GM12878 (cell line): ENCODE data around the gene SLC37A2. TPM values are rescaled to one million over a fixed set of nuclear protein-coding genes. Genes with fewer than 3 reads are reported as not detected.
A peak's percentile ranks its signal among the peaks of the same experiment; 100 is the strongest.

Experiments
- ATAC-seq: fragments of 200-7000 bp; cut with Tn5 transposase; 3 replicates; pipeline ENCODE4 v1.9.1; 2020; ENCODE audit warnings: mild to moderate bottlenecking, moderate library complexity
- BruUV-seq: library from RNA; stranded (reverse); fragments of 400-500 nt; replicated peaks from 2 replicates; lab custom pipeline; 2021; lab: Mats Ljungman, UMichigan
- CTCF ChIA-PET: fragments of 300-600 bp; sonication (Branson Sonifier 250); formaldehyde crosslinking; extraction: SDS; loops from one replicate; lab custom pipeline; 2021; ENCODE audit warnings: inconsistent platforms; lab: Yijun Ruan, JAX
- POLR2A ChIA-PET: fragments of 350-600 bp; formaldehyde crosslinking; extraction: SDS; loops from one replicate; lab custom pipeline; 2021; ENCODE audit warnings: inconsistent platforms; lab: Charles Lee
- RAD21 ChIA-PET: fragments of 300-600 bp; sonication (Branson Sonifier 250); formaldehyde crosslinking; loops from one replicate; lab custom pipeline; 2023; ENCODE audit warnings: antibody characterized with exemption; ENCODE audit not compliant: unreplicated experiment; lab: Charles Lee
- SMC1A ChIA-PET: fragments of 300-600 bp; sonication (Branson Sonifier 250); formaldehyde crosslinking; loops from one replicate; lab custom pipeline; 2023; ENCODE audit not compliant: unreplicated experiment, uncharacterized antibody; lab: Charles Lee
- DNase-seq: peaks from one replicate; pipeline ENCODE4 v3.0.0-alpha.2; 2011; ENCODE audit warnings: low read depth, low spot score
- FAIRE-seq: peaks from 3 replicates; lab custom pipeline; 2011; peaks lifted over from hg19 to GRCh38; lab: Jason Lieb, UNC
- H2AFZ ChIP-seq: 2 replicates; pipeline ENCODE4 v1.6.0; 2011; ENCODE audit warnings: low read depth, low read length, control low read depth; ENCODE audit not compliant: control insufficient read depth
- H3K27ac ChIP-seq: 2 replicates; pipeline ENCODE4 v1.5.1; 2011; ENCODE audit warnings: control low read depth; ENCODE audit not compliant: control insufficient read depth, insufficient read depth
- H3K27me3 ChIP-seq, 2 experiments: replicated peaks in 1 of 2; 2 replicates each; pipeline versions ENCODE4 v1.6.0 to v1.6.1; 2011; ENCODE audit warnings: low read length in 1 of 2; ENCODE audit not compliant: control insufficient read depth in 2 of 2, insufficient read depth in 2 of 2
- H3K36me3 ChIP-seq, 2 experiments: 2 replicates each; pipeline ENCODE4 v1.5.1; 2011; ENCODE audit warnings: low read length in 1 of 2; ENCODE audit not compliant: control insufficient read depth in 2 of 2, insufficient read depth in 2 of 2
- H3K4me1 ChIP-seq: 2 replicates; pipeline ENCODE4 v1.6.1; 2011; ENCODE audit warnings: mild to moderate bottlenecking, low read length, moderate library complexity, mixed read lengths; ENCODE audit not compliant: control insufficient read depth, insufficient read depth
- H3K4me2 ChIP-seq: 2 replicates; pipeline ENCODE4 v1.6.0; 2011; ENCODE audit warnings: control low read depth; ENCODE audit not compliant: control insufficient read depth, insufficient read depth
- H3K4me3 ChIP-seq: fragments of 200-600 bp; sonication (generic); 2 replicates; pipeline ENCODE4 v1.5.1; 2016
- H3K79me2 ChIP-seq: 2 replicates; pipeline ENCODE4 v1.6.0; 2011; ENCODE audit warnings: low read length; ENCODE audit not compliant: control insufficient read depth, insufficient read depth
- H3K9ac ChIP-seq: 2 replicates; pipeline ENCODE4 v1.8.0; 2011; ENCODE audit warnings: low read length, control low read depth, mixed read lengths; ENCODE audit not compliant: control insufficient read depth, insufficient read depth
- H3K9me3 ChIP-seq: replicated peaks from 3 replicates; pipeline ENCODE4 v1.5.1; 2011; ENCODE audit warnings: mild to moderate bottlenecking, low read length; ENCODE audit not compliant: control insufficient read depth, insufficient read depth
- H4K20me1 ChIP-seq: 2 replicates; pipeline ENCODE4 v1.6.0; 2011; ENCODE audit not compliant: control insufficient read depth, insufficient read depth
- E4F1 ChIP-seq: fragments of 450-650 bp; IDR thresholded peaks from 2 replicates; pipeline ENCODE4 v1.6.1; 2018; ENCODE audit warnings: borderline replicate concordance, mild to moderate bottlenecking; ENCODE audit not compliant: partially characterized antibody
- EED ChIP-seq: sonication (generic); IDR thresholded peaks from 2 replicates; pipeline ENCODE4 v1.6.1; 2016; ENCODE audit warnings: antibody characterized with exemption, low read depth
- EP300 ChIP-seq, 2 experiments: fragments of 150-350 bp in 1 of 2; IDR thresholded peaks; 2 replicates each; pipeline ENCODE4 v1.6.1; 2011 to 2012; ENCODE audit warnings: low read depth in 2 of 2, low read length in 2 of 2, borderline replicate concordance in 1 of 2, improper control_type of control experiment in 1 of 2, inconsistent platforms in 1 of 2; ENCODE audit not compliant: control insufficient read depth in 1 of 2
- MLLT1 ChIP-seq: fragments of 450-650 bp; IDR thresholded peaks from 2 replicates; pipeline ENCODE4 v1.6.1; 2016; ENCODE audit warnings: mild to moderate bottlenecking
- NR2F1 ChIP-seq: fragments of 450-650 bp; conservative IDR thresholded peaks from 2 replicates; pipeline ENCODE4 v1.6.1; 2017; ENCODE audit warnings: mild to moderate bottlenecking
- SIN3A ChIP-seq: IDR thresholded peaks from 2 replicates; pipeline ENCODE4 v1.6.1; 2012; ENCODE audit warnings: low read depth, low read length, improper control_type of control experiment
- ZNF592 ChIP-seq: fragments of 450-650 bp; IDR thresholded peaks from 2 replicates; pipeline ENCODE4 v1.6.1; 2017; ENCODE audit warnings: mild to moderate bottlenecking, moderate library complexity
- WGBS: methylation state at CpG from one replicate; pipeline ENCODE4 v1.1.6; 2016; ENCODE audit warnings: low lambda C conversion rate; ENCODE audit not compliant: insufficient replicate concordance, insufficient coverage; ENCODE audit errors: missing lambda C conversion rate; 5-methylcytosine and 5-hydroxymethylcytosine counted together
- in situ Hi-C: fragments of 300-500 bp; cut with MboI; formaldehyde crosslinking; loops from 9 replicates; pipeline ENCODE4 v1.14.3; 2018; ENCODE audit warnings: mixed read lengths
- intact Hi-C: fragments of 100-400 bp; cut with micrococcal nuclease; formaldehyde crosslinking; loops from one replicate; pipeline ENCODE4 v1.14.2; 2022; ENCODE audit not compliant: unreplicated experiment
- polyA plus RNA-seq, 11 experiments: library from polyadenylated mRNA; depleted of rRNA in 4 of 11; unstranded in 6 of 11; stranded (reverse) in 5 of 11; fragments of >200 nt; fragmentation: Nextera tagmentation in 4 of 11; fragmentation: Illumina TruSeq in 1 of 11; extraction: Ambion mirVana in 4 of 11; extraction: Trizol in 1 of 11; gene quantifications; 1 replicate in 1 of 11; 2 replicates in 10 of 11; pipeline versions ENCODE4 v1.2.1 to v1.2.3, GENCODE V29; 2011 to 2016; ENCODE audit warnings: inconsistent platforms in 2 of 11, missing spikeins in 2 of 11, low read depth in 1 of 11
- total RNA-seq, 4 experiments: library from RNA; depleted of rRNA in 3 of 4; stranded (reverse); fragments of >200 nt in 3 of 4; fragmentation: Illumina TruSeq in 1 of 4; extraction: Trizol in 1 of 4; gene quantifications; 2 replicates each; pipeline versions ENCODE4 v1.2.1 to v1.2.3, GENCODE V29; 2013 to 2021

SLC37A2 gene
- total and polyA plus RNA-seq, 10 of the 15 experiments (the other 5 are each of a cell fraction or from before 2014, with no cell fraction given): 0.26 to 9.8 (median 2.0) TPM

GRCh38 chr11:125124618-125124992 lies 61.5 kb downstream of the SLC37A2 start:
- whole genome bisulfite sequencing: 77% methylated on average over 4 of the region's 4 CpGs
- SMC1A ChIA-PET: interaction anchor here (0.9 to 3.7 kb wide), 17 partner anchors 9 to 1162 kb away, joined by 3 to 29 read pairs (median 4); partner anchors contain the start of genes CCDC15, SLC37A2 and TMEM218
- no peak for DNase-seq
- TF ChIP-seq EP300 (IDR thresholded peaks at IDR 0.05; ENCODE audit: borderline replicate concordance in 1 of 2, control insufficient read depth in 1 of 2, low read depth in 2 of 2, low read length in 2 of 2) (no peak), SIN3A (no peak), EED (no peak), NR2F1 (no peak)
- TF ChIP-seq, all 136 proteins: peak for 0
- intact Hi-C loops (no loop called here), in situ Hi-C loops (no loop called here)
- RAD21 ChIA-PET: interaction anchor here (0.8 to 1.6 kb wide), 6 partner anchors 12 to 165 kb away, joined by 3 to 7 read pairs (median 4); partner anchors contain the start of gene TMEM218
- Histone ChIP-seq H4K20me1 (no peaks in the 10 kb centered on the region), H3K9me3 (no peaks in the 10 kb centered on the region), H2AFZ (peak overlapping the region; percentile 69), H3K9ac (no peak overlapping the region), H3K27me3 (no peaks in the 10 kb centered on the region; a peak in 2 of 4 replicates), H3K27ac (no peak overlapping the region), H3K4me3 (no peak overlapping the region), H3K4me2 (no peak overlapping the region), H3K4me1 (no peaks in the 10 kb centered on the region), H3K36me3 (no peaks in the 10 kb centered on the region), H3K79me2 (no peaks in the 10 kb centered on the region)
- CTCF ChIA-PET: interaction anchor here (0.9 to 3.1 kb wide), 20 partner anchors 8 to 248 kb away, joined by 3 to 27 read pairs (median 4); partner anchors contain the start of genes SLC37A2 and TMEM218
- POLR2A ChIA-PET: interaction anchor here (1.1 to 1.8 kb wide), 3 partner anchors 13 to 171 kb away, joined by 3 to 8 read pairs (median 5); partner anchors contain the start of genes CCDC15 and TMEM218
- ATAC-seq (no peak), FAIRE-seq (no peak)
- no TSS peak for BruUV-seq

- Histone ChIP-seq H3K36me3 (no peaks in the 10 kb centered on the region), H3K27ac (no peak overlapping the region), H3K9me3 (no peaks in the 10 kb centered on the region), H3K4me1 (no peaks in the 10 kb centered on the region), H3K27me3 (no peaks in the 10 kb centered on the region; a peak in 2 of 4 replicates), H2AFZ (no peak overlapping the region), H3K79me2 (no peaks in the 10 kb centered on the region), H3K9ac (no peak overlapping the region), H3K4me3 (no peak overlapping the region), H3K4me2 (no peak overlapping the region), H4K20me1 (no peaks in the 10 kb centered on the region)
- FAIRE-seq: no peak
- ChIA-PET SMC1A (interaction anchor here (1.4 kb wide), 1 partner anchor 37 kb away, joined by 3 read pairs; no protein-coding TSS in a partner anchor), CTCF (no interaction called here), POLR2A (no interaction called here), RAD21 (interaction anchor here (1.0 kb wide), 2 partner anchors 11 to 147 kb away, joined by 3 to 5 read pairs; no protein-coding TSS in a partner anchor)
- no peak for ATAC-seq
- no TSS peak for BruUV-seq
- DNase-seq: no peak
- WGBS: 37% methylated on average over 4 of the region's 4 CpGs
- intact Hi-C loops (no loop called here), in situ Hi-C loops (no loop called here)
- TF ChIP-seq ZNF592: no peak
- no peak for TF ChIP-seq E4F1
- no peak for TF ChIP-seq MLLT1
Observed at GRCh38 chr11:125128450-125128849, 65.3 kb downstream of the SLC37A2 start.
